GM23338 (cell line): ENCODE data around the gene RSRC1. TPM values are rescaled to one million over a fixed set of nuclear protein-coding genes. Genes with fewer than 3 reads are reported as not detected.

Experiments
- ATAC-seq: fragments of 200-7000 bp; cut with Tn5 transposase; 3 replicates; pipeline ENCODE4 v1.9.1; 2020
- DNase-seq: peaks from one replicate; pipeline ENCODE4 v3.0.0-alpha.2; 2015; ENCODE audit warnings: low spot score
- H2AFZ ChIP-seq: fragments of 200-600 bp; sonication (generic); 2 replicates; pipeline ENCODE4 v1.8.0; 2016; ENCODE audit warnings: antibody characterized with exemption, mild to moderate bottlenecking, moderate library complexity
- H3F3A ChIP-seq: fragments of 200-600 bp; sonication (generic); replicated peaks from 2 replicates; pipeline ENCODE4 v1.8.0; 2017; ENCODE audit warnings: antibody characterized with exemption, mixed run types, low read depth
- H3K27ac ChIP-seq: fragments of 200-600 bp; sonication (generic); 2 replicates; pipeline ENCODE4 v1.6.1; 2016; ENCODE audit warnings: low read depth
- H3K27me3 ChIP-seq: fragments of 200-600 bp; sonication (generic); 2 replicates; pipeline ENCODE4 v1.8.0; 2016; ENCODE audit warnings: mild to moderate bottlenecking, mixed run types, moderate library complexity; ENCODE audit not compliant: insufficient read depth
- H3K36me3 ChIP-seq: fragments of 200-600 bp; sonication (generic); 2 replicates; pipeline ENCODE4 v1.8.0; 2016; ENCODE audit warnings: mild to moderate bottlenecking; ENCODE audit not compliant: insufficient read depth
- H3K4me1 ChIP-seq: fragments of 200-600 bp; sonication (generic); 2 replicates; pipeline ENCODE4 v1.8.0; 2016; ENCODE audit warnings: mild to moderate bottlenecking, moderate library complexity; ENCODE audit not compliant: insufficient read depth
- H3K4me2 ChIP-seq: fragments of 200-600 bp; sonication (generic); 2 replicates; pipeline ENCODE4 v1.7.1; 2017; ENCODE audit warnings: mixed run types
- H3K4me3 ChIP-seq: fragments of 200-600 bp; sonication (generic); 2 replicates; pipeline ENCODE4 v1.6.1; 2016; ENCODE audit warnings: mixed run types
- H3K79me2 ChIP-seq: fragments of 200-600 bp; sonication (generic); replicated peaks from 2 replicates; pipeline ENCODE4 v1.8.0; 2017; ENCODE audit warnings: mild to moderate bottlenecking; ENCODE audit not compliant: insufficient read depth
- H3K9me2 ChIP-seq: fragments of 200-600 bp; sonication (generic); 2 replicates; pipeline ENCODE4 v1.8.0; 2017; ENCODE audit not compliant: insufficient read depth
- H4K20me1 ChIP-seq: fragments of 200-600 bp; sonication (generic); replicated peaks from 2 replicates; pipeline ENCODE4 v1.8.0; 2017; ENCODE audit warnings: mild to moderate bottlenecking; ENCODE audit not compliant: insufficient read depth
- H3K27ac Mint-ChIP-seq: 2 replicates; pipeline ENCODE4 v1.8.0; 2020; ENCODE audit warnings: inconsistent platforms, mild to moderate bottlenecking, moderate library complexity, mixed read lengths
- H3K27me3 Mint-ChIP-seq: 3 replicates; pipeline ENCODE4 v1.8.0; 2022; ENCODE audit warnings: low read depth, mild to moderate bottlenecking, moderate library complexity, mixed read lengths, inconsistent platforms; ENCODE audit not compliant: insufficient read depth, poor library complexity
- H3K36me3 Mint-ChIP-seq: 3 replicates; pipeline ENCODE4 v1.8.0; 2021; ENCODE audit warnings: low read depth, mild to moderate bottlenecking, inconsistent platforms, moderate library complexity, mixed read lengths
- H3K4me1 Mint-ChIP-seq: 3 replicates; pipeline ENCODE4 v1.8.0; 2020; ENCODE audit warnings: mild to moderate bottlenecking, inconsistent platforms, mixed read lengths
- H3K4me3 Mint-ChIP-seq: 3 replicates; pipeline ENCODE4 v1.8.0; 2021; ENCODE audit warnings: moderate library complexity, mild to moderate bottlenecking, inconsistent platforms, mixed read lengths
- H3K9me3 Mint-ChIP-seq: 3 replicates; pipeline ENCODE4 v1.8.0; 2020; ENCODE audit warnings: moderate library complexity, mild to moderate bottlenecking, inconsistent platforms, mixed read lengths
- CREB1 ChIP-seq: fragments of 250-450 bp; sonication (Bioruptor Pico); IDR thresholded peaks from 2 replicates; pipeline ENCODE4 v1.5.0; 2020; ENCODE audit warnings: low read depth, mild to moderate bottlenecking, moderate library complexity
- EZH2 ChIP-seq: fragments of 200-600 bp; sonication (generic); IDR thresholded peaks from one replicate; pipeline ENCODE4 v1.8.0; 2017; ENCODE audit warnings: antibody characterized with exemption, mild to moderate bottlenecking, low read depth; ENCODE audit not compliant: unreplicated experiment
- EZH2phosphoT487 ChIP-seq: fragments of 200-600 bp; sonication (generic); IDR thresholded peaks from one replicate; pipeline ENCODE4 v1.8.1; 2018; ENCODE audit warnings: antibody characterized with exemption; ENCODE audit not compliant: unreplicated experiment
- NANOG ChIP-seq: IDR thresholded peaks from 2 replicates; pipeline ENCODE4 v1.6.1; 2016; ENCODE audit warnings: antibody characterized with exemption, borderline replicate concordance
- POLR2AphosphoS5 ChIP-seq: IDR thresholded peaks from 2 replicates; pipeline ENCODE4 v1.6.1; 2016; ENCODE audit warnings: antibody characterized with exemption, low read depth
- STAT1 ChIP-seq: IDR thresholded peaks from one replicate; pipeline ENCODE4 v1.6.1; 2016; ENCODE audit warnings: antibody characterized with exemption; ENCODE audit not compliant: unreplicated experiment
- ZNF114 ChIP-seq: fragments of 250-450 bp; sonication (Bioruptor Pico); IDR thresholded peaks from 2 replicates; pipeline ENCODE4 v1.5.0; 2020; ENCODE audit warnings: mild to moderate bottlenecking, moderate library complexity
- polyA plus RNA-seq: library from polyadenylated mRNA; unstranded; fragments of >200 nt; fragmentation: Nextera tagmentation; extraction: Ambion mirVana; gene quantifications from 2 replicates; pipeline ENCODE4 v1.2.1, GENCODE V29; 2016
- total RNA-seq: library from RNA; depleted of rRNA; stranded (reverse); fragments of >200 nt; shearing (Covaris generic); gene quantifications from 2 replicates; pipeline ENCODE4 v1.2.3, GENCODE V29; 2014
- TF ChIP-seq, protein P1 (sequence below), 2 experiments: fragments of 200-600 bp in 1 of 2; sonication (generic) in 1 of 2; conservative IDR thresholded peaks; 2 replicates each; pipeline versions ENCODE4 v1.5.1 to v1.6.1; 2016 to 2017; ENCODE audit warnings: antibody characterized with exemption in 2 of 2, low read depth in 2 of 2, mild to moderate bottlenecking in 2 of 2, moderate library complexity in 1 of 2
- TF ChIP-seq, protein P2 (sequence below): fragments of 250-450 bp; sonication (Bioruptor Pico); IDR thresholded peaks from 2 replicates; pipeline ENCODE4 v1.5.0; 2020; ENCODE audit warnings: mild to moderate bottlenecking, moderate library complexity
- TF ChIP-seq, protein P3 (sequence below): IDR thresholded peaks from one replicate; pipeline ENCODE4 v1.6.1; 2018; ENCODE audit warnings: antibody characterized with exemption; ENCODE audit not compliant: unreplicated experiment
- TF ChIP-seq, protein P4 (sequence below): IDR thresholded peaks from 2 replicates; pipeline ENCODE4 v1.6.1; 2016; ENCODE audit warnings: antibody characterized with exemption

RSRC1 gene
- total and polyA plus RNA-seq, 2 experiments from 2014 or later, result 32.5 to 76.8 TPM

DNA sequence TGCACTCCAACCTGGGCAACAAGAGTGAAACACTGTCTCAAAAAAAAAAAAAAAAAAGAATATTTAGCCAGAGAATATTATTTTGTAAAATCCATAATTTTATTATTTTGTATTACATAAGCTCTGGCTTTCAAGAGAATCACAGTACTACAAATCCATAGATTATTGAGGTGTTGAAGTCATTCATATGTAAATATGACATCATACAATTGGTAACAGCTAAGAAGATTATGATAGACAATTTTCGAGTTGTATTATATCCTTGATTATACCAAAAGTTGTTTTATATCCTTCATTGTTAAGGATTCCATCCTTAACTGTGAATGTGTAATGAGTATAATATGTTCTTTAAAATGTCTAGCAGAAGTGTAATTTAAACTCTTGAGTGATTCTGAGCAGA is 464.8 kb downstream of the RSRC1 start (continued):
- TF ChIP-seq, protein P1, sequence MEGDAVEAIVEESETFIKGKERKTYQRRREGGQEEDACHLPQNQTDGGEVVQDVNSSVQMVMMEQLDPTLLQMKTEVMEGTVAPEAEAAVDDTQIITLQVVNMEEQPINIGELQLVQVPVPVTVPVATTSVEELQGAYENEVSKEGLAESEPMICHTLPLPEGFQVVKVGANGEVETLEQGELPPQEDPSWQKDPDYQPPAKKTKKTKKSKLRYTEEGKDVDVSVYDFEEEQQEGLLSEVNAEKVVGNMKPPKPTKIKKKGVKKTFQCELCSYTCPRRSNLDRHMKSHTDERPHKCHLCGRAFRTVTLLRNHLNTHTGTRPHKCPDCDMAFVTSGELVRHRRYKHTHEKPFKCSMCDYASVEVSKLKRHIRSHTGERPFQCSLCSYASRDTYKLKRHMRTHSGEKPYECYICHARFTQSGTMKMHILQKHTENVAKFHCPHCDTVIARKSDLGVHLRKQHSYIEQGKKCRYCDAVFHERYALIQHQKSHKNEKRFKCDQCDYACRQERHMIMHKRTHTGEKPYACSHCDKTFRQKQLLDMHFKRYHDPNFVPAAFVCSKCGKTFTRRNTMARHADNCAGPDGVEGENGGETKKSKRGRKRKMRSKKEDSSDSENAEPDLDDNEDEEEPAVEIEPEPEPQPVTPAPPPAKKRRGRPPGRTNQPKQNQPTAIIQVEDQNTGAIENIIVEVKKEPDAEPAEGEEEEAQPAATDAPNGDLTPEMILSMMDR (conservative IDR thresholded peaks at IDR 0.05; ENCODE audit: low read depth in 2 of 2), result no peak

DNA sequence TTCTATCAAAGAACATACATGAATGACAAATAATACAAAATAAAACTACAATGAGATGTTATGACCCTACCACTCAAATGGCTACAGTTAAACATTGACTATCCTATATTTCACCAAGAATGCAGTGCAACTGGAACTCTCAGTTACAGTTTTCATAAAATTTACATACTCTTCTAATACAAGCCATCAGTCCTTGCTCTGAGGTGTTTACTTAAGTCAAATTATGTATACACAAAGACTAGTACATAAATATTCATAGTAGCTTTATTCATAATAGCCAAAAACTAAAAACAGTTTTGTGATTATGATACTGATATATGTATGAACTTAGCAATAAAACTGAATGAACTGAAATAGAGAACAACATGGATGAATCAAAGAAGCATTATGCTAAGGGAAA is 480.3 kb downstream of the RSRC1 start:
- Histone ChIP-seq H2AFZ (no peak overlapping the region), H3K4me1 (no peaks in the 10 kb centered on the region), H3K4me2 (no peak overlapping the region), H3F3A (no peaks in the 10 kb centered on the region), H3K9me2 (no peaks in the 10 kb centered on the region), H3K27me3 (no peaks in the 10 kb centered on the region), H4K20me1 (no peaks in the 10 kb centered on the region), H3K36me3 (no peaks in the 10 kb centered on the region), H3K4me3 (no peak overlapping the region), H3K27ac (no peak overlapping the region), H3K79me2 (no peaks in the 10 kb centered on the region)
- Mint-ChIP-seq H3K27ac (no peak overlapping the region), H3K36me3 (no peaks in the 10 kb centered on the region), H3K4me3 (no peak overlapping the region), H3K9me3 (no peaks in the 10 kb centered on the region), H3K27me3 (no peaks in the 10 kb centered on the region), H3K4me1 (no peaks in the 10 kb centered on the region)
- DNase-seq, result no peak
- no peak for ATAC-seq
- TF ChIP-seq, protein P2, sequence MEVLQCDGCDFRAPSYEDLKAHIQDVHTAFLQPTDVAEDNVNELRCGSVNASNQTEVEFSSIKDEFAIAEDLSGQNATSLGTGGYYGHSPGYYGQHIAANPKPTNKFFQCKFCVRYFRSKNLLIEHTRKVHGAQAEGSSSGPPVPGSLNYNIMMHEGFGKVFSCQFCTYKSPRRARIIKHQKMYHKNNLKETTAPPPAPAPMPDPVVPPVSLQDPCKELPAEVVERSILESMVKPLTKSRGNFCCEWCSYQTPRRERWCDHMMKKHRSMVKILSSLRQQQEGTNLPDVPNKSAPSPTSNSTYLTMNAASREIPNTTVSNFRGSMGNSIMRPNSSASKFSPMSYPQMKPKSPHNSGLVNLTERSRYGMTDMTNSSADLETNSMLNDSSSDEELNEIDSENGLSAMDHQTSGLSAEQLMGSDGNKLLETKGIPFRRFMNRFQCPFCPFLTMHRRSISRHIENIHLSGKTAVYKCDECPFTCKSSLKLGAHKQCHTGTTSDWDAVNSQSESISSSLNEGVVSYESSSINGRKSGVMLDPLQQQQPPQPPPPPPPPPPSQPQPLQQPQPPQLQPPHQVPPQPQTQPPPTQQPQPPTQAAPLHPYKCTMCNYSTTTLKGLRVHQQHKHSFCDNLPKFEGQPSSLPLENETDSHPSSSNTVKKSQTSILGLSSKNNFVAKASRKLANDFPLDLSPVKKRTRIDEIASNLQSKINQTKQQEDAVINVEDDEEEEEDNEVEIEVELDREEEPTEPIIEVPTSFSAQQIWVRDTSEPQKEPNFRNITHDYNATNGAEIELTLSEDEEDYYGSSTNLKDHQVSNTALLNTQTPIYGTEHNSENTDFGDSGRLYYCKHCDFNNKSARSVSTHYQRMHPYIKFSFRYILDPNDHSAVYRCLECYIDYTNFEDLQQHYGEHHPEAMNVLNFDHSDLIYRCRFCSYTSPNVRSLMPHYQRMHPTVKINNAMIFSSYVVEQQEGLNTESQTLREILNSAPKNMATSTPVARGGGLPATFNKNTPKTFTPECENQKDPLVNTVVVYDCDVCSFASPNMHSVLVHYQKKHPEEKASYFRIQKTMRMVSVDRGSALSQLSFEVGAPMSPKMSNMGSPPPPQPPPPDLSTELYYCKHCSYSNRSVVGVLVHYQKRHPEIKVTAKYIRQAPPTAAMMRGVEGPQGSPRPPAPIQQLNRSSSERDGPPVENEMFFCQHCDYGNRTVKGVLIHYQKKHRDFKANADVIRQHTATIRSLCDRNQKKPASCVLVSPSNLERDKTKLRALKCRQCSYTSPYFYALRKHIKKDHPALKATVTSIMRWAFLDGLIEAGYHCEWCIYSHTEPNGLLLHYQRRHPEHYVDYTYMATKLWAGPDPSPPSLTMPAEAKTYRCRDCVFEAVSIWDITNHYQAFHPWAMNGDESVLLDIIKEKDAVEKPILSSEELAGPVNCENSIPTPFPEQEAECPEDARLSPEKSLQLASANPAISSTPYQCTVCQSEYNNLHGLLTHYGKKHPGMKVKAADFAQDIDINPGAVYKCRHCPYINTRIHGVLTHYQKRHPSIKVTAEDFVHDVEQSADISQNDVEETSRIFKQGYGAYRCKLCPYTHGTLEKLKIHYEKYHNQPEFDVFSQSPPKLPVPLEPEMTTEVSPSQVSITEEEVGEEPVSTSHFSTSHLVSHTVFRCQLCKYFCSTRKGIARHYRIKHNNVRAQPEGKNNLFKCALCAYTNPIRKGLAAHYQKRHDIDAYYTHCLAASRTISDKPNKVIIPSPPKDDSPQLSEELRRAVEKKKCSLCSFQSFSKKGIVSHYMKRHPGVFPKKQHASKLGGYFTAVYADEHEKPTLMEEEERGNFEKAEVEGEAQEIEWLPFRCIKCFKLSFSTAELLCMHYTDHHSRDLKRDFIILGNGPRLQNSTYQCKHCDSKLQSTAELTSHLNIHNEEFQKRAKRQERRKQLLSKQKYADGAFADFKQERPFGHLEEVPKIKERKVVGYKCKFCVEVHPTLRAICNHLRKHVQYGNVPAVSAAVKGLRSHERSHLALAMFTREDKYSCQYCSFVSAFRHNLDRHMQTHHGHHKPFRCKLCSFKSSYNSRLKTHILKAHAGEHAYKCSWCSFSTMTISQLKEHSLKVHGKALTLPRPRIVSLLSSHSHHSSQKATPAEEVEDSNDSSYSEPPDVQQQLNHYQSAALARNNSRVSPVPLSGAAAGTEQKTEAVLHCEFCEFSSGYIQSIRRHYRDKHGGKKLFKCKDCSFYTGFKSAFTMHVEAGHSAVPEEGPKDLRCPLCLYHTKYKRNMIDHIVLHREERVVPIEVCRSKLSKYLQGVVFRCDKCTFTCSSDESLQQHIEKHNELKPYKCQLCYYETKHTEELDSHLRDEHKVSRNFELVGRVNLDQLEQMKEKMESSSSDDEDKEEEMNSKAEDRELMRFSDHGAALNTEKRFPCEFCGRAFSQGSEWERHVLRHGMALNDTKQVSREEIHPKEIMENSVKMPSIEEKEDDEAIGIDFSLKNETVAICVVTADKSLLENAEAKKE, result no peak
- TF ChIP-seq EZH2 (no peak), NANOG (no peak), EZH2phosphoT487 (no peak), STAT1 (no peak), POLR2AphosphoS5 (no peak), ZNF114 (no peak), CREB1 (CRISPR knock-in tag) (no peak)
- TF ChIP-seq, protein P3, sequence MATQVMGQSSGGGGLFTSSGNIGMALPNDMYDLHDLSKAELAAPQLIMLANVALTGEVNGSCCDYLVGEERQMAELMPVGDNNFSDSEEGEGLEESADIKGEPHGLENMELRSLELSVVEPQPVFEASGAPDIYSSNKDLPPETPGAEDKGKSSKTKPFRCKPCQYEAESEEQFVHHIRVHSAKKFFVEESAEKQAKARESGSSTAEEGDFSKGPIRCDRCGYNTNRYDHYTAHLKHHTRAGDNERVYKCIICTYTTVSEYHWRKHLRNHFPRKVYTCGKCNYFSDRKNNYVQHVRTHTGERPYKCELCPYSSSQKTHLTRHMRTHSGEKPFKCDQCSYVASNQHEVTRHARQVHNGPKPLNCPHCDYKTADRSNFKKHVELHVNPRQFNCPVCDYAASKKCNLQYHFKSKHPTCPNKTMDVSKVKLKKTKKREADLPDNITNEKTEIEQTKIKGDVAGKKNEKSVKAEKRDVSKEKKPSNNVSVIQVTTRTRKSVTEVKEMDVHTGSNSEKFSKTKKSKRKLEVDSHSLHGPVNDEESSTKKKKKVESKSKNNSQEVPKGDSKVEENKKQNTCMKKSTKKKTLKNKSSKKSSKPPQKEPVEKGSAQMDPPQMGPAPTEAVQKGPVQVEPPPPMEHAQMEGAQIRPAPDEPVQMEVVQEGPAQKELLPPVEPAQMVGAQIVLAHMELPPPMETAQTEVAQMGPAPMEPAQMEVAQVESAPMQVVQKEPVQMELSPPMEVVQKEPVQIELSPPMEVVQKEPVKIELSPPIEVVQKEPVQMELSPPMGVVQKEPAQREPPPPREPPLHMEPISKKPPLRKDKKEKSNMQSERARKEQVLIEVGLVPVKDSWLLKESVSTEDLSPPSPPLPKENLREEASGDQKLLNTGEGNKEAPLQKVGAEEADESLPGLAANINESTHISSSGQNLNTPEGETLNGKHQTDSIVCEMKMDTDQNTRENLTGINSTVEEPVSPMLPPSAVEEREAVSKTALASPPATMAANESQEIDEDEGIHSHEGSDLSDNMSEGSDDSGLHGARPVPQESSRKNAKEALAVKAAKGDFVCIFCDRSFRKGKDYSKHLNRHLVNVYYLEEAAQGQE, result no peak
- TF ChIP-seq, protein P4, sequence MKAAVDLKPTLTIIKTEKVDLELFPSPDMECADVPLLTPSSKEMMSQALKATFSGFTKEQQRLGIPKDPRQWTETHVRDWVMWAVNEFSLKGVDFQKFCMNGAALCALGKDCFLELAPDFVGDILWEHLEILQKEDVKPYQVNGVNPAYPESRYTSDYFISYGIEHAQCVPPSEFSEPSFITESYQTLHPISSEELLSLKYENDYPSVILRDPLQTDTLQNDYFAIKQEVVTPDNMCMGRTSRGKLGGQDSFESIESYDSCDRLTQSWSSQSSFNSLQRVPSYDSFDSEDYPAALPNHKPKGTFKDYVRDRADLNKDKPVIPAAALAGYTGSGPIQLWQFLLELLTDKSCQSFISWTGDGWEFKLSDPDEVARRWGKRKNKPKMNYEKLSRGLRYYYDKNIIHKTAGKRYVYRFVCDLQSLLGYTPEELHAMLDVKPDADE, result no peak
- TF ChIP-seq, protein P1 (conservative IDR thresholded peaks at IDR 0.05; ENCODE audit: low read depth in 2 of 2), result no peak
